Measurements from ENCODE around the gene LRIG1.

Gene LRIG1

DNA sequence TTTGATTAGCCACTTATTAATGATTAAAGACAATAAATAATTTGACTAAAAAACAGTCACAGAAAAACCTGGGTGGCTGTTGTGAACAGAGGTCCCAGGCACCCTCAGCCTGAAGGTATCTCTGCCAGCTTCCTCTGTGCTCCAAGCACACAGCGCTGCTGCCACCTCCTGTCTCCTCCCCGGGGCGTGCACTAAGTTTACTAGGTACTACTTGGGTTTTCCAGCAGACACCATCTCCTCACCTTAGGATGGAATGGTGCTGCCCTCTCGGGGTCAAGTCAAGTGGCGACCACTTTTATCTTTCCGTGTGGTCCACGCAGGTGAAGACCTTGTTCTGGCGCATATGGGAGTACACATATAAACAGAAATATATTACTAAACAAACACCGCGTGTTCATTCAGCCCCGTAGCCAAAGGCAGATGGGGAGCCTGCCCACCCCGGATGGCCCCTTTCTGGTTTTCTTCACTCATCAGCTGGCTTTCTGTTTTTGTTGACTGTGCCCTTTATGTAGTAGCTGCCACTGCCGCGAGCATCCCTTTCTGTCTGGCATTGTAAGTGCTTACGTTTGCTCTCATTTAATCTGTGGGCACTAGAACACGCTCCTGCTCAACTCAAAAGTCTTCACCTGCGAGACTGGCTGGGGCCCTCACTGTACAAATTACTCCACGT, 128.0 kb downstream of the LRIG1 start:
- TF ChIP-seq RAD21 (IDR thresholded peaks at IDR 0.05; ENCODE audit: low read depth): peak; percentile 44; the same call in 1 of the 2 replicates
- TF ChIP-seq FOXM1 (IDR thresholded peaks at IDR 0.05; ENCODE audit: borderline replicate concordance, low read depth): no peak

DNA sequence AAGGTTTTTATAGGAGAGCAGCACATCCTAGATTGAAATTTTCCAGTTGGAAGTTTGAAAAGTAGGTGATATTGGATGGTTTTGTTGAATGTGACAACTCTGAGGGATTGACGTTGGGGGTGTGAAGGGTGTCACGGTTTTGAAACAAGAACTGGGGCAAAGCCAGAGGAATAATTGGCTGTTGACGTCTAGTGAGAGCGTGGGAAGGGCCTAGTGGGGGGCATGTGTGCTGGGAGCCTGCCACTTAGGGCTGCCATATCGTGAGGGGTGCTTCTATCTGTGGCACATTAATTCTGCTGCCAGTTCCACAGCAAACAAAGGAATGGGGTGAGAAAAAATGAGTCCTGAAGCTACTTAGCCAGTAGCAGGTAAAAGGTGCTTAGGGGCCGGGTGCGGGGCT, 129.4 kb downstream of the LRIG1 start:
- TF ChIP-seq TEAD4 (IDR thresholded peaks at IDR 0.05): no peak
- TF ChIP-seq CREB1 (IDR thresholded peaks at IDR 0.05; ENCODE audit: low read depth): no peak
- no peak for TF ChIP-seq ZBTB7A (IDR thresholded peaks at IDR 0.05; ENCODE audit: low read depth)
- no peak for TF ChIP-seq TAF1 (IDR thresholded peaks at IDR 0.05; ENCODE audit: low read depth)

DNA sequence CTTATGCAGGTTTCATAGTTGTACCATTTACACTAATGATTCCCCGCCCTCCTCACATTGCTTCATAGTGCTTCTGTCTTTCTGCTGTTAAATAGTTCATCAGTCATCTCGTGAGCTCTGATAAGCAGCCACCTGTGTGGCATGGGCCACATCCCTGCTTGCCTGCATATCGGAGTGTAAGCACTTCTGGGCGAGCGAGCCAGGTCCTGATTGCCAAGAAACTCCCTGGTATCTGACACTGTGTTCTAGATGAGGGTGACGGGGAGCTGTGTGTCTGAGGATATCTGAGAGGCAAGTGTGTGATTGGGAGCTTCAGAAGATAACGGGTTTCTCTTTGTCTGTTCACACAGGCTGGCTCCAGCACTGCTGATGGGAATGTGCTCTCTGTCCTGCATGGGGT, 130.6 kb downstream of the LRIG1 start:
- TF ChIP-seq TEAD4 (IDR thresholded peaks at IDR 0.05) (no peak), FOXM1 (IDR thresholded peaks at IDR 0.05; ENCODE audit: borderline replicate concordance, low read depth) (no peak), EGR1 (IDR thresholded peaks at IDR 0.05) (no peak), TAF1 (IDR thresholded peaks at IDR 0.05; ENCODE audit: low read depth) (no peak), RAD21 (IDR thresholded peaks at IDR 0.05; ENCODE audit: low read depth) (no peak), CREB1 (IDR thresholded peaks at IDR 0.05; ENCODE audit: low read depth) (no peak), NFIC (IDR thresholded peaks at IDR 0.05) (no peak), YY1 (IDR thresholded peaks at IDR 0.05; ENCODE audit: low read depth) (no peak), CEBPB (IDR thresholded peaks at IDR 0.05) (no peak), TCF12 (IDR thresholded peaks at IDR 0.05; ENCODE audit: low read depth) (no peak), ZBTB7A (IDR thresholded peaks at IDR 0.05; ENCODE audit: low read depth) (no peak), EP300 (IDR thresholded peaks at IDR 0.05; ENCODE audit: borderline replicate concordance) (no peak)
- TF ChIP-seq, protein P1, sequence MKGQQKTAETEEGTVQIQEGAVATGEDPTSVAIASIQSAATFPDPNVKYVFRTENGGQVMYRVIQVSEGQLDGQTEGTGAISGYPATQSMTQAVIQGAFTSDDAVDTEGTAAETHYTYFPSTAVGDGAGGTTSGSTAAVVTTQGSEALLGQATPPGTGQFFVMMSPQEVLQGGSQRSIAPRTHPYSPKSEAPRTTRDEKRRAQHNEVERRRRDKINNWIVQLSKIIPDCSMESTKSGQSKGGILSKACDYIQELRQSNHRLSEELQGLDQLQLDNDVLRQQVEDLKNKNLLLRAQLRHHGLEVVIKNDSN (IDR thresholded peaks at IDR 0.05): no peak
- TF ChIP-seq, protein P2, sequence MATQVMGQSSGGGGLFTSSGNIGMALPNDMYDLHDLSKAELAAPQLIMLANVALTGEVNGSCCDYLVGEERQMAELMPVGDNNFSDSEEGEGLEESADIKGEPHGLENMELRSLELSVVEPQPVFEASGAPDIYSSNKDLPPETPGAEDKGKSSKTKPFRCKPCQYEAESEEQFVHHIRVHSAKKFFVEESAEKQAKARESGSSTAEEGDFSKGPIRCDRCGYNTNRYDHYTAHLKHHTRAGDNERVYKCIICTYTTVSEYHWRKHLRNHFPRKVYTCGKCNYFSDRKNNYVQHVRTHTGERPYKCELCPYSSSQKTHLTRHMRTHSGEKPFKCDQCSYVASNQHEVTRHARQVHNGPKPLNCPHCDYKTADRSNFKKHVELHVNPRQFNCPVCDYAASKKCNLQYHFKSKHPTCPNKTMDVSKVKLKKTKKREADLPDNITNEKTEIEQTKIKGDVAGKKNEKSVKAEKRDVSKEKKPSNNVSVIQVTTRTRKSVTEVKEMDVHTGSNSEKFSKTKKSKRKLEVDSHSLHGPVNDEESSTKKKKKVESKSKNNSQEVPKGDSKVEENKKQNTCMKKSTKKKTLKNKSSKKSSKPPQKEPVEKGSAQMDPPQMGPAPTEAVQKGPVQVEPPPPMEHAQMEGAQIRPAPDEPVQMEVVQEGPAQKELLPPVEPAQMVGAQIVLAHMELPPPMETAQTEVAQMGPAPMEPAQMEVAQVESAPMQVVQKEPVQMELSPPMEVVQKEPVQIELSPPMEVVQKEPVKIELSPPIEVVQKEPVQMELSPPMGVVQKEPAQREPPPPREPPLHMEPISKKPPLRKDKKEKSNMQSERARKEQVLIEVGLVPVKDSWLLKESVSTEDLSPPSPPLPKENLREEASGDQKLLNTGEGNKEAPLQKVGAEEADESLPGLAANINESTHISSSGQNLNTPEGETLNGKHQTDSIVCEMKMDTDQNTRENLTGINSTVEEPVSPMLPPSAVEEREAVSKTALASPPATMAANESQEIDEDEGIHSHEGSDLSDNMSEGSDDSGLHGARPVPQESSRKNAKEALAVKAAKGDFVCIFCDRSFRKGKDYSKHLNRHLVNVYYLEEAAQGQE (IDR thresholded peaks at IDR 0.05; ENCODE audit: low read depth): no peak
- TF ChIP-seq, protein P3, sequence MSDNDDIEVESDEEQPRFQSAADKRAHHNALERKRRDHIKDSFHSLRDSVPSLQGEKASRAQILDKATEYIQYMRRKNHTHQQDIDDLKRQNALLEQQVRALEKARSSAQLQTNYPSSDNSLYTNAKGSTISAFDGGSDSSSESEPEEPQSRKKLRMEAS (IDR thresholded peaks at IDR 0.05): no peak

DNA sequence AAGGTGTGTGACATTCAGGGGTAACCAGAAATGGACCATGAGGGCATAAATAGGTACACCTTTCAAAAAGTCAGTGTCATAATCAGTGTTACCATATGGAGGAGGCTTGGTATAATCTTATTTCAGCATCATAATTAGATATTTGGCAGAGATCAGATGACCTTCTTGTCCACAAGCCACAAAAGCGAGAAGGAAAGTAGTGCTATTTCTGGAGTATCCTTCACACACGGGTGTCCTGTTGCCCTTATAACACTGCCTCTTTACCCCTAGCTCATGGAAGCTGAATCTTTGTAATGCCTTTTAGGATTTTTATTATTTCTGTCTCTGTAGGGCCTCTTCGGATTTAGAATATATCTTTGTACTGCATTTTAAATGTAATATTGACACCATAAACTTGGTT, 132.8 kb downstream of the LRIG1 start:
- TF ChIP-seq FOXM1 (IDR thresholded peaks at IDR 0.05; ENCODE audit: borderline replicate concordance, low read depth) (no peak), TEAD4 (IDR thresholded peaks at IDR 0.05) (no peak), NFIC (IDR thresholded peaks at IDR 0.05) (no peak), TAF1 (IDR thresholded peaks at IDR 0.05; ENCODE audit: low read depth) (no peak), CEBPB (IDR thresholded peaks at IDR 0.05) (no peak), CREB1 (IDR thresholded peaks at IDR 0.05; ENCODE audit: low read depth) (no peak), RAD21 (IDR thresholded peaks at IDR 0.05; ENCODE audit: low read depth) (no peak)

DNA sequence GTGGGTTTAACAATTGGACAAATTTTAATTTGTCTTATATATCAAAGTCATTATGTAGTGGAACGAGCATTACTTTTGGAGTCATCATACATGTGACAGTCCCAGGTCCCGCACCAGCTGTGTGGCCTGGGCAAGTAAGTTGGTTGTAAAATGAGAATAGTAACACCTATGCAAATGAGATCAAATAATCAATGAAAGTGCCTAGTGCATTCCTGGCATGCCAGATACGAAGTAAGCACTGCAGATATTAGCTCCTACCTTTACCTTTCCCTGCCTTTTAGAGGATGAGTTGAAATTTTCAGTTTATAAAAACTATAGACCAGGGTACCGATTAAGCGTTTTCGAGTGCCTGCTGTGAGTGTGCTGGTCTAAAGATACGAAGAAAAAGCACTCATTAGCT, 134.1 kb downstream of the LRIG1 start:
- no peak for TF ChIP-seq NFIC (IDR thresholded peaks at IDR 0.05)
- TF ChIP-seq, protein P3 (IDR thresholded peaks at IDR 0.05): no peak
- TF ChIP-seq CREB1 (IDR thresholded peaks at IDR 0.05; ENCODE audit: low read depth): no peak
- no peak for TF ChIP-seq EP300 (IDR thresholded peaks at IDR 0.05; ENCODE audit: borderline replicate concordance)
- no peak for TF ChIP-seq TCF12 (IDR thresholded peaks at IDR 0.05; ENCODE audit: low read depth)
- TF ChIP-seq, protein P2 (IDR thresholded peaks at IDR 0.05; ENCODE audit: low read depth): no peak
- TF ChIP-seq, protein P1 (IDR thresholded peaks at IDR 0.05): no peak
- no peak for TF ChIP-seq EGR1 (IDR thresholded peaks at IDR 0.05)
- TF ChIP-seq CEBPB (IDR thresholded peaks at IDR 0.05): no peak

DNA sequence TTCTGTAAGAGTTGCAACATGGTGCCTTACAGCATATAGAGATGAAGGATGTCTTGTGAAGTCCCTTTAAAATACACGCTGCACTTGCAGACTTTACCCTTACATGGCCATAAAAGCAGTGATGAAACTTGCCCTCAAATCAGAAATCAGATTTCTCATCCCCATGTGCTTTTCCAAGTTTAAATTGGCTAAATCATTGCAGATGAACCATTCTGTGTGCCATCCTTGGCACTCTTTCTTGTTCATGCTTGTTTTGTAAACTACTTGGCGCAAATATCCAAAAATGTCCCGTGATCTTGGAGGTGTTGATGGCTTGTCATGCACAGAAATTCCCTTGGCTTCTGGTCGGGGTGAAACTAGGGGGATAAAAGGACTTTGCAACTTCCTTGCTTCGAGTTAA, 135.7 kb downstream of the LRIG1 start:
- no peak for TF ChIP-seq EP300 (IDR thresholded peaks at IDR 0.05; ENCODE audit: borderline replicate concordance)
- no peak for TF ChIP-seq CEBPB (IDR thresholded peaks at IDR 0.05)
- TF ChIP-seq FOXM1 (IDR thresholded peaks at IDR 0.05; ENCODE audit: borderline replicate concordance, low read depth): no peak
- TF ChIP-seq, protein P1 (IDR thresholded peaks at IDR 0.05): no peak
- TF ChIP-seq YY1 (IDR thresholded peaks at IDR 0.05; ENCODE audit: low read depth): no peak
- no peak for TF ChIP-seq CREB1 (IDR thresholded peaks at IDR 0.05; ENCODE audit: low read depth)
- TF ChIP-seq TAF1 (IDR thresholded peaks at IDR 0.05; ENCODE audit: low read depth): no peak
- no peak for TF ChIP-seq EGR1 (IDR thresholded peaks at IDR 0.05)
- TF ChIP-seq TEAD4 (IDR thresholded peaks at IDR 0.05): no peak
- TF ChIP-seq TCF12 (IDR thresholded peaks at IDR 0.05; ENCODE audit: low read depth): no peak
- TF ChIP-seq, protein P3 (IDR thresholded peaks at IDR 0.05): no peak
- TF ChIP-seq, protein P2 (IDR thresholded peaks at IDR 0.05; ENCODE audit: low read depth): no peak
- no peak for TF ChIP-seq ZBTB7A (IDR thresholded peaks at IDR 0.05; ENCODE audit: low read depth)
- no peak for TF ChIP-seq NFIC (IDR thresholded peaks at IDR 0.05)
- TF ChIP-seq RAD21 (IDR thresholded peaks at IDR 0.05; ENCODE audit: low read depth): no peak

Data from Ishikawa (cell line).